Progenitor cell of endocrine pancreas (in vitro differentiated cells): ENCODE results near the gene LASP1. TPM values are rescaled to one million over a fixed set of nuclear protein-coding genes. Genes with fewer than 3 reads are reported as not detected.

Experiments used
- DNase-seq: peaks from one replicate; pipeline ENCODE4 v3.0.0; 2021; ENCODE audit warnings: low spot score; ENCODE audit not compliant: unreplicated experiment
- H3K27ac Mint-ChIP-seq: 2 replicates; pipeline ENCODE4 v1.8.0; 2021; ENCODE audit warnings: mild to moderate bottlenecking, moderate library complexity, mixed read lengths
- H3K27me3 Mint-ChIP-seq: 2 replicates; pipeline ENCODE4 v1.8.0; 2021; ENCODE audit warnings: mixed read lengths
- H3K36me3 Mint-ChIP-seq: 2 replicates; pipeline ENCODE4 v1.8.0; 2022; ENCODE audit warnings: mixed read lengths; ENCODE audit not compliant: insufficient read depth
- H3K4me1 Mint-ChIP-seq: 2 replicates; pipeline ENCODE4 v1.8.0; 2021; ENCODE audit warnings: low read depth, mixed read lengths
- H3K4me3 Mint-ChIP-seq: 2 replicates; pipeline ENCODE4 v1.8.0; 2021; ENCODE audit warnings: low read depth, mild to moderate bottlenecking, moderate library complexity, mixed read lengths
- H3K9me3 Mint-ChIP-seq: 2 replicates; pipeline ENCODE4 v1.8.0; 2021; ENCODE audit warnings: low read depth, mixed read lengths
- total RNA-seq: library from RNA; stranded (reverse); gene quantifications from 2 replicates; pipeline ENCODE4 v1.2.1, GENCODE V29; 2021
- TF ChIP-seq, protein P1 (sequence below): fragments of 200-600 bp; sonication (generic); IDR thresholded peaks from one replicate; pipeline ENCODE4 v1.5.0; 2021; ENCODE audit warnings: antibody characterized with exemption, mild to moderate bottlenecking; ENCODE audit not compliant: unreplicated experiment

The LASP1 gene
- total RNA-seq, 1 donor from 2014 or later = 135 TPM

GRCh38 chr17:38960402-38960801 is 90.5 kb downstream of the LASP1 start:
- Mint-ChIP-seq H3K27ac (no peak overlapping the region), H3K4me3 (no peak overlapping the region), H3K9me3 (no peaks in the 10 kb centered on the region), H3K36me3 (no peaks in the 10 kb centered on the region), H3K27me3 (no peaks in the 10 kb centered on the region), H3K4me1 (no peaks in the 10 kb centered on the region)
- DNase-seq = no peak
- TF ChIP-seq, protein P1, sequence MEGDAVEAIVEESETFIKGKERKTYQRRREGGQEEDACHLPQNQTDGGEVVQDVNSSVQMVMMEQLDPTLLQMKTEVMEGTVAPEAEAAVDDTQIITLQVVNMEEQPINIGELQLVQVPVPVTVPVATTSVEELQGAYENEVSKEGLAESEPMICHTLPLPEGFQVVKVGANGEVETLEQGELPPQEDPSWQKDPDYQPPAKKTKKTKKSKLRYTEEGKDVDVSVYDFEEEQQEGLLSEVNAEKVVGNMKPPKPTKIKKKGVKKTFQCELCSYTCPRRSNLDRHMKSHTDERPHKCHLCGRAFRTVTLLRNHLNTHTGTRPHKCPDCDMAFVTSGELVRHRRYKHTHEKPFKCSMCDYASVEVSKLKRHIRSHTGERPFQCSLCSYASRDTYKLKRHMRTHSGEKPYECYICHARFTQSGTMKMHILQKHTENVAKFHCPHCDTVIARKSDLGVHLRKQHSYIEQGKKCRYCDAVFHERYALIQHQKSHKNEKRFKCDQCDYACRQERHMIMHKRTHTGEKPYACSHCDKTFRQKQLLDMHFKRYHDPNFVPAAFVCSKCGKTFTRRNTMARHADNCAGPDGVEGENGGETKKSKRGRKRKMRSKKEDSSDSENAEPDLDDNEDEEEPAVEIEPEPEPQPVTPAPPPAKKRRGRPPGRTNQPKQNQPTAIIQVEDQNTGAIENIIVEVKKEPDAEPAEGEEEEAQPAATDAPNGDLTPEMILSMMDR = no peak

- Mint-ChIP-seq H3K27me3 (no peaks in the 10 kb centered on the region), H3K36me3 (no peaks in the 10 kb centered on the region), H3K27ac (no peak overlapping the region), H3K4me3 (no peak overlapping the region), H3K9me3 (no peaks in the 10 kb centered on the region), H3K4me1 (no peaks in the 10 kb centered on the region)
- DNase-seq = no peak
- TF ChIP-seq, protein P1 = no peak
Measured at GRCh38 chr17:38961413-38961812, 91.6 kb downstream of the LASP1 start.

GRCh38 chr17:38967290-38967738 is 97.5 kb downstream of the LASP1 start, which contains the start of gene FBXO47:
Gene FBXO47, minus strand, starts transcription at chr17:38967403. Its CDS starts 4,378 bp downstream, at chr17:38963025.
- DNase-seq = peak; percentile 51
- Mint-ChIP-seq H3K27me3 (peaks cover 10% of the 10 kb centered on the region), H3K4me1 (peaks cover 2% of the 10 kb centered on the region), H3K9me3 (no peaks in the 10 kb centered on the region), H3K36me3 (no peaks in the 10 kb centered on the region), H3K27ac (peak within 1 kb of the TSS; percentile 7), H3K4me3 (peak within 1 kb of the TSS; percentile 62)
- TF ChIP-seq, protein P1 = no peak

GRCh38 chr17:38969281-38969680 is 99.4 kb downstream of the LASP1 start:
- Mint-ChIP-seq H3K4me1 (peaks cover 2% of the 10 kb centered on the region), H3K4me3 (no peak overlapping the region), H3K9me3 (no peaks in the 10 kb centered on the region), H3K27me3 (peaks cover 10% of the 10 kb centered on the region), H3K36me3 (no peaks in the 10 kb centered on the region), H3K27ac (no peak overlapping the region)
- no peak for DNase-seq
- TF ChIP-seq, protein P1 = no peak

DNA sequence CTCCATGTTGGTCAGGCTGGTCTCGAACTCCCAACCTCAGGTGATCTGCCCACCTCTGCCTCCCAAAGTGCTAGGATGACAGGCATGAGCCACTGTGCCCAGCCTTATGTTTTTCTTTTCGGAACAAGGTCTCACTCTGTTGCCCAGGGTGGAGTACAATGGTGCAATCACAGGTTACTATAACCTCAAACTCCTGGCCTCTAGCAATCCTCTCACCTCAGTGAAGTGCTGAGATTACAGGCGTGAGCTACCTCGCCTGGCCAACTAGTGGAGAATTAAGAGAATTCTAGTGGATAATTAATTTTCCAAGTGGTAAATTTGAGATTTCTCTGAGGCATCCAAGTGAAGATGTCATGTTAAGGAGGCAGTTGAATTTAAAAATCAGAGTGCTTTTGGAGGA is 100.3 kb downstream of the LASP1 start:
- Mint-ChIP-seq H3K36me3 (no peaks in the 10 kb centered on the region), H3K27ac (no peak overlapping the region), H3K4me3 (no peak overlapping the region), H3K27me3 (peaks cover 10% of the 10 kb centered on the region), H3K9me3 (no peaks in the 10 kb centered on the region), H3K4me1 (peaks cover 2% of the 10 kb centered on the region)
- DNase-seq = no peak
- TF ChIP-seq, protein P1 = no peak
